ENCODE data around the gene POU6F2.
"Not testable (repeated sequence)": the region's sequence is repeated elsewhere in the genome, so short reads cannot be mapped to it uniquely, and the experiment has no call there.

Gene POU6F2

DNA sequence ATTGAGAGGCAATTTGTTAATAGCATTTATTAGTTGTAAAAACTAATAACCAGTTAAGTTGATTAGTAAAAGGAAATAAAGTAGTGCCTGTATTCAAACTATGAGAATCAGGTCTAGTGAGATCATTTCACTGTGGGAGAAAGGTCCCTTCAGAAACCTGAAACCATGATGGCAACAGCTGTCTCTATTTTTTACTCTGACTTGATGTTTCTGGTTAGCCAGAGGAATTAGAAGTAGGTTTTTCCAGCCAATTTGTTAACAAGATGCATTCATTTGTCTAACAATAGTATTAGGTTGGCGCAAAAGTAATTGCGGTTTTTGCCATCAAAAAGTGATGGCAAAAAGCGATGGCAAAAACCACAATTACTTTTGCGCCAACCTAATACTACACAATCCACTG, 316.3 kb downstream of the POU6F2 start:
- in situ Hi-C loops (cut with HindIII; ENCODE audit: low sequenced_read_pairs) = no loop called here

GRCh38 chr7:39295796-39296195, 318.1 kb downstream of the POU6F2 start:
- in situ Hi-C loops (cut with HindIII; ENCODE audit: low sequenced_read_pairs) = no loop called here

GRCh38 chr7:39299695-39300094, 322.0 kb downstream of the POU6F2 start:
- in situ Hi-C loops (cut with HindIII; ENCODE audit: low sequenced_read_pairs) = loop anchor here (10.0 kb wide), 1 partner anchor 75 kb away; no protein-coding TSS in a partner anchor

GRCh38 chr7:39300276-39300675, 322.6 kb downstream of the POU6F2 start:
- in situ Hi-C loops (cut with HindIII; ENCODE audit: low sequenced_read_pairs) = loop anchor here (10.0 kb wide), 1 partner anchor 75 kb away; no protein-coding TSS in a partner anchor

GRCh38 chr7:39301543-39301942, 323.8 kb downstream of the POU6F2 start:
- in situ Hi-C loops (cut with HindIII; ENCODE audit: low sequenced_read_pairs) = loop anchor here (10.0 kb wide), 1 partner anchor 77 kb away; no protein-coding TSS in a partner anchor

GRCh38 chr7:39304178-39304577, 326.5 kb downstream of the POU6F2 start:
- in situ Hi-C loops (cut with HindIII; ENCODE audit: low sequenced_read_pairs) = loop anchor here (10.0 kb wide), 1 partner anchor 79 kb away; no protein-coding TSS in a partner anchor

DNA sequence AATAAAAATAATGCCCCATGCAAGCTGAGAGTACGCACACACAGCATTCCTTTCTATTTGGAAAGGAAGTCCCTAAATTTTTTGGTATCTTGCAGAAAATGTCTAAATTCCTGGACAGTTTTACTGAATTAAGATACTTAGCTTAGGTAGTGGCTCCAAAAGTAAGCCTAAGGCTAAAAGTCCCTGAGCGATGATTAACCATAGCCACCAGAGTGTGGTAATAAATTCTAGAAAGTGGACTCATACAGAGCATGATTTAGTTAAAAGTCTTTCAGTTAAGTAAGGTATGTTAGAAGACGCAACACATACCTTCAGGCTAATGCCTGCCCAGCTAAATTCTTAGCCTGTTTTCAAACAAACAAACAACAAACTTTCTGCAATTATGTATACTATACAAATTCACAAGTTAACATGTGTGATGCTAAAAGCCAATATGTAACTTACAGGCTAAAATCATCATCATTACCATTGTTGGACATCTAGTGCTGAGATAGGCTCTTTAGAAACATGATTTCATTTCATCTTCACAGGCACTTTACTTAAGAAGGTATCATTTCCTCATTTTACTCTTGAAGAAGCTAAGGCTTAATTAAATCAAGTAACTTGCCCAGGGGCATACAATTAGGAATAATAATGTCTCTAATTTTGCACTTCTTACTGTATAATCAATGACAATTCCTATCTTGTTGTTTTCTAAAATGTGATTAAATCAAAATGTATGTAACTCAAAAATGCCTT, 327.1 kb downstream of the POU6F2 start:
- in situ Hi-C loops (cut with HindIII; ENCODE audit: low sequenced_read_pairs) = loop anchor here (10.0 kb wide), 1 partner anchor 80 kb away; no protein-coding TSS in a partner anchor

DNA sequence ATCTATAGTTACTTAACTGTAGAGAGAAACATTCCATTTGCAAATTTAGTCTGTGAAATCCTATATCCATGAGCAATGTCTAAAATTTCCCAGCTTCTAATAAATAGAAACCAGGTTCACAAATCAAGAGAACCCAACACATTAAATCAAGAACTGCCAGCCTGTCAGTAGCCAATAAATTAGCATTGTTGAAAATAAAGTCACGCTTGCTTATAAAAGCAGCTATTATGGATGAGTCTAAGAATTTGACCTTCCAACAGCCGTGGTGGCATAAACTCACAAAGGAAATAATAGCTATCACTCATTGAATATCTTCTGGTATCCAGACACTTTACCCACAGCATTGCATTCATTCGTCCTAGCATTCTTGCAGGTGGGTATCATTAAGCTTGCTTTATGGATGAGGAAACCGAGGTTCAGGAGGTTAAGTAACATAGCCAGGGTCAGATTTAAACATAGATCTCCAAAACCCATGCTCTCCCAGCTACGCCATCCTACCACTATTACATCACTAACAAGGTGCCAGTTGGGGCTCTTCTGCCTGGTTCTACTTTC, 328.4 kb downstream of the POU6F2 start:
- in situ Hi-C loops (cut with HindIII; ENCODE audit: low sequenced_read_pairs) = loop anchor here (10.0 kb wide), 1 partner anchor 81 kb away; no protein-coding TSS in a partner anchor

DNA sequence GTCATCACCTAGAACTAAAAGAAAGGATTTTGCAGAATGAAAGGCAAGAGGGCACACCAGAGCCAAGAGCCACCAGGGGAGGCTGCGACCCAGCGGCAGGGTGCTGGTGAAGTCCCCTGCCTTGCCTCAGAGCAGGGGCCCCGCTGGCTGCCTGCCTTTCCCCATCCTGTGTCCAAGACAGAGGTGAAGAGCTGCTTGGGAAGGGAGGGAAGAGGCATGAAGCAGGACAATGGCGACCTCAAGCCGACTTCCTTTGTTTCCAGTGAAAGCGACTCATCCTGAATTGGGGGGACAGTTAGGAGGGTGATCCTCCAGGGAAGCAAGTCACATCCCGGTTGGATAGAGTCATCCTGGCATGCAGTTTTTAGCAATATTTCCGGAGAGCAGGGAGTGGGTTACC, 333.0 kb downstream of the POU6F2 start:
- in situ Hi-C loops (cut with HindIII; ENCODE audit: low sequenced_read_pairs) = no loop called here

DNA sequence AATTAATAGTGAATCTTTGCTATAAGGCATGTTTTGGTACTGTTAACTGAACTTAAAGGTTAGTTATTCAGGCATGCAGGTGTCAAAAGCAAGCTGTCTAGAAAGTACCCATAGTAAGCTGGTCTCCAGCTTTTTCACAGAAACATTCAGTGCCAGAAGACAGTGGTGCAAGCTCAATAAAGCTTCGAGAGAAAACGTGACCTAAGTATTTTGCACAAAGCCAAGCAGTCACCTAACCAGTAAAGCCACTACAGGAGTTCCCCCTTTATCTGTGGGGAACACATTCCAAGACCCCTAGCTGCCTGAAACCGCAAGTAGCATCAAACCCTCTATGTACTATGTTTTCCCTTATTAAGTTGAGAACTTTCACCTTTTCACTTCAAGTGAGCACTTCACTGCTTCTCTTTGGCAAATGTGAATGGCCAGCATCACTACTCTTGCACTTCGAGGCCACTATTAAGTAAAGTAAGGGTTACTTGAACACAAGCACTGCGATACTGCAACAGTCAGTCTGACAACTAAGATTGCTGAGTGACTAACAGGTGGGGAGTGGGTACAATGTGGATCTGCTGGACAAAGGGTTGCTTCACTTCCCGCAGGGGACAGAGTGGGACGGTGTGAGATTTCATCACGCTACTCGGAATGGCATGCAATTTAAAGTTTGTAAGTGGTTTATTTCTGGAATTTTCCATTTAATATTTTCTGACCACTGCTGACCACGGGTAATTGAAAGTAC, 334.7 kb downstream of the POU6F2 start:
- in situ Hi-C loops (cut with HindIII; ENCODE audit: low sequenced_read_pairs) = no loop called here

DNA sequence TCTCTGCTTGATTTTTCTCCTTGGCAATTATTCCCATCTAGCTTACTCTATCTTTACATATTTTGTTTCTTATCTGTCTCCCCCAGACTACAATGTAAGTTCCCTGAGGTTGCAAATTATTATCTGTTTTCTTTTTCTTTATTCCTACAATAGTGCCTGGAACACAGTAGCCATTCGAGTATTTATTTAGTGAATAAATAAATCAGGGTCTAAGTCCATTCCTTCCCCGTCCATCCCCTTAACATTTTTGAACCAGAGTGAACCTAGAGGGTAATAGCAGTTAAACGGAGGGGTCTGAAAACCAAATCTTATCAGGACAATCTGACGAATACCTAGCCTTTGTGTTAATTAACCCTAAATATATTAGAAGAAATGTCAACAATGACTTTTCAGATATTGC, 335.7 kb downstream of the POU6F2 start:
- in situ Hi-C loops (cut with HindIII; ENCODE audit: low sequenced_read_pairs) = no loop called here

DNA sequence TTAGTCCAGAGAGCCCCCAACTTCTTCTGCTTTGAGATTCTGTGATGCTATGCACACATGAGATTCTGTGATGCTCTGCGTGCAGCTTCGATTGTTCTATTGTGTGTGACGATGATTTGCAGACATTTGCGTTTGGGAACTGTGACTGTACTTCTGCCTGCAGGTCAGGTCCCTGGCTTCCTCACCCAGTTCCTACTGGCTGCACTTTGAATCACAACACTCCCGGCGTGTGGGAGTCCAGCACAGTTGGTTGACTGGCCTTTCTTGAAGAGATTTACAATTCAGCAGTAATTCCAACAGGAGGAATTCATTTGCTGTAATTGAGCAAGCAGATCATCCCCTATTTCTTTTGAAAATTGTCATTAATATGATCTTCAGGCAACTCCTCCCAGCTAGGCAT, 336.3 kb downstream of the POU6F2 start:
- in situ Hi-C loops (cut with HindIII; ENCODE audit: low sequenced_read_pairs) = no loop called here

DNA sequence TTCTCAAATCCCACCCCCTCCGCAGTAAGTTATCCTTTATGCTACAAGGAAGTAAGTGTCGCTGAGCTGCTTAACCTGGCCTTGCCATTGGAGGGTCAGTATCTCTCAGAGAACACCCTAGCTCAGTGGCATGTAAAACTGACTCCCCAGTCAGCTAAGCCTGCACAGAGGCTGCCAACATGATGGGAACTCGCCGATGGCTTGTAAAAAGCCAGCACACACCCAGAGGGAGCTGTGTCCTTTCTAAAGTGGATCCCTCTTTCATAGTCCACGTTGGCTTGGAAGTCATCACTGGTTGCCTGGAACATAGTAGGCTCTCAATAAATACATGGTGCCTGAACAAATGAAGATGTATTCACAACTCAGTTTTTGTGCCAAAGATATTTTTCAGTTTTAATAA, 339.4 kb downstream of the POU6F2 start:
- in situ Hi-C loops (cut with HindIII; ENCODE audit: low sequenced_read_pairs) = no loop called here

GRCh38 chr7:39317896-39318295, 340.2 kb downstream of the POU6F2 start:
- in situ Hi-C loops (cut with HindIII; ENCODE audit: low sequenced_read_pairs) = no loop called here

- in situ Hi-C loops (cut with HindIII; ENCODE audit: low sequenced_read_pairs) = no loop called here
These were observed 343.5 kb downstream of the POU6F2 start for GRCh38 chr7:39321245-39321644.

DNA sequence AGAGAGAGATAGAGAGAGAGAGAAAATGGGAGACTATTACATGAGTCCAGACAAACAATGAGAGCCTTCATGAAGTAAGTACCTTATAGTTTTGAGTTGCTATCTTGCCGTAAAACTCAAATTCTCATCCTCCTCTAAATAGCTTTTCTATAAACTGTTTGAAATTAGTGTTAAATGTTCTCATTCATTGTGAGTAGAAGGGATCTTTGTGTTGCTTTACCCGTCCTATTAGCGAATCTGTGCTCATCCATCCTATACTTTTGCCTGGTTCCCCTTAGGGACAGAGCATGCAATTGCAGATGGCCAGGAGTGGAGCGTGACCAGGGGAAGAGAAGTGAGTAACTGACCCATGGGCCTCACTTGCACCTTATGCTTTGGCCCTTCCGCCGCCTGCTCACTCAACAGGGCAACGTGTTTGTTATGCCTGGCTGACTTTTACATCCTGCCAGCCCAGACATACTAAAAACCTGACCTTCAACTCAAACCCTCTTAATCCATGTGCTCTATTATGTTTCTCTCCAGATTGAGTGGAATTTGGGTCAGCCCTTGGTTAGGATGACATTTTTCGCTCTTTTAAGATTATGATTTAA, 344.3 kb downstream of the POU6F2 start:
- in situ Hi-C loops (cut with HindIII; ENCODE audit: low sequenced_read_pairs) = no loop called here

- in situ Hi-C loops (cut with HindIII; ENCODE audit: low sequenced_read_pairs) = no loop called here
These were observed 346.5 kb downstream of the POU6F2 start for GRCh38 chr7:39324139-39324760.

- in situ Hi-C loops (cut with HindIII; ENCODE audit: low sequenced_read_pairs) = not testable (repeated sequence)
These were observed 353.9 kb downstream of the POU6F2 start for GRCh38 chr7:39331607-39332006.

GRCh38 chr7:39332142-39332541, 354.4 kb downstream of the POU6F2 start:
- in situ Hi-C loops (cut with HindIII; ENCODE audit: low sequenced_read_pairs) = no loop called here

GRCh38 chr7:39333701-39334100, 356.0 kb downstream of the POU6F2 start:
- in situ Hi-C loops (cut with HindIII; ENCODE audit: low sequenced_read_pairs) = no loop called here

- in situ Hi-C loops (cut with HindIII; ENCODE audit: low sequenced_read_pairs) = no loop called here
These were observed 358.7 kb downstream of the POU6F2 start for GRCh38 chr7:39336442-39336841.
